NCI-H524 (cell line): Measurements from ENCODE around the gene BUB1.
"Not testable (repeated sequence)": the region's sequence is repeated elsewhere in the genome, so short reads cannot be mapped to it uniquely, and the experiment has no call there.

Source experiments
- DNase-seq, 2 experiments: peaks; one replicate each; lab custom pipeline; 2025; lab: John Stamatoyannopoulos, UW

Gene BUB1

DNA sequence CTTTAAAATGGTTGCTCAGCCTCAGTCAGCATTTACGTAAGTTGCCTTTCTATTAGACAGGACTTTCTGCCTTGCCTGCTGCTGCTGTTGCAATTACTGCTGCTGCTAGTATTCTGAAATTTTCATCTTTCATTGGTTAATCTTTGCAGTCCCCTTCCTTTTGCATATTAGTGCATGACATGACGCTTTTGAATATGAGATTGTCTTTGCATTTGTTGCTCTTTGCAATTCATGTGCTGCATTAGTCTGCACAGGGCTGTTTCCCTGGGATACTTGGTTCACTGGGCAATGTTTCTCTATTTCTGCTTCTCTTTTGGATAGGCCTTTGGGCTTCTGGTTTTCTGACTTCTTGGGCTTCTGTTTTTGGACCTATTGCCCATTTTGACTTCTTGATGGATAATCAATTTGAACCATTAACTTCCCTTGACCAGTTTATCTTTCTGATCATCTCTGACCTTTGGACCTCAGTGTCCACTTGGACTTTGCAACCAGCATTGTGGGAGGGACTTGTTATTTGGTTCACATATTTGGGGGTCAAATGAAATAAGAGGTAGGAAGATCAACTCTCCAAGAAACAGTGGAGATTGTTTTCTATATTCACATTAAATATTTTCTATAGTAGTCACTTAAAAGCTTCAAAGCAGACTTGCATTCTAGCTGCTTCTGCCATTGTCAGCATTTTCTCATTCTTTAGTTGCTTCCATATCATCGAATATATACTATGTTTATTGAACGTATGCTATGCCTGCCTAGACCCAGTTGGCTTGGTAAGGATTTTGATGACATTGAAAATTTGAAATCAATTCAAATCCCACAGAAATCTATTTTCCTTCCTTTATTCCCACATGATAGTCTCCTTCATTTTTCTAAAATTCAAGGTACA is 12.5 kb upstream of the BUB1 start:
- no peak for DNase-seq

DNA sequence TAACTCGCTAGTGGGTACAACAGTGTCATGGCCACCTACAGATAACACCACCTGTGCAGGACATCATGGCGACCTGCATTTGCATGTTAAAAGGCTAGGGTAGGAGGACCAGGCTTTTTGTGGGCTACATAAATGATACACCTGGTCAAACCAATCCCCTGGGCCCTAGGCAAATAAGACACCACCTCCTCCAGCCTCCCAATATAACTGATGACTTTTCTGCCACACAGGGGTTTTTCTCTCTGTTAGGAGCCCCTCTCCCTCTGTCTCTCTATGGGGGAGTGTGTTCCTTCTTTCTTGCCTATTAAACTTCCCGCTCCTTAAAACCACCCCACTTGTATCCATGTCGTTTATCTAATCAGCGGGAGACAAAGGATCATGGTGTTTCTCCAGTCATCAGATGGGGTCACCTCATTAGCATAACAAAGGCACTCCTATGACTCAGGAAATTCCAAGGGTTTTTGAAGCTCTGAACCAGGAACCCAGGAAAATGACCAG is 10.8 kb upstream of the BUB1 start:
- DNase-seq, result no peak

DNA sequence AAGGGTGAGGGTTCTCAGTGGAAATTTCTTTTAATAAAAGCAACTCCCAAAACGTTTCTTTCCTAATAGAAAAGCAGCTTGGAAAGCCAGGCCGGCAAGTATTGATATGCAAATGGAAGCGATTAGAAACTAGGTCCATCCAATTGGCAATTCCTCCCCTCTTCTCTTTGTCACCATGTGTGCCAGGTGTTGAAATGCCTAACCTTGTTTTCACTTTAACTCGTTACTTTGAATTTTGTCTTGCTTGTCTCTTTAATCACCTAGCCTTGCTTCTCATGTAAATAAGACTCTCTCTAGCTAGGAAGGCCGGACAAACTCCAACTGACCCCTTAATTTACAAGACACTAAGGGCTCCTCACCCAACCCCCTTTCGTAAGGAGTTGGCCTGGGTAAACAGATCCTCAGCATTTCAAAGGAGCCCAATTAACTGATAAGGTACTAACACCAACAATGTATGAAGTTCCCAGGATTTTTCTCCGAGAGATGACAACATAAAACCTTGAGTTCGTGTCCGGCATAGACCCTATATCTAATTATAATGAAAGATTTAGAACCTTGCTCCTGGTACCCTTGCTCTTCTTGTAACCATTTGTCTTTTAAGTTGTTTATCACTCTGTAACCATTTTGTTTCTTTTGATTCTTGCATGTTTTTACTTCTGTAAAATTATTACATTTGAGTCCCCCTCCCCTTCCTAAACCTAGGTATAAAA is 10.1 kb upstream of the BUB1 start:
- DNase-seq, result not testable (repeated sequence)

DNA sequence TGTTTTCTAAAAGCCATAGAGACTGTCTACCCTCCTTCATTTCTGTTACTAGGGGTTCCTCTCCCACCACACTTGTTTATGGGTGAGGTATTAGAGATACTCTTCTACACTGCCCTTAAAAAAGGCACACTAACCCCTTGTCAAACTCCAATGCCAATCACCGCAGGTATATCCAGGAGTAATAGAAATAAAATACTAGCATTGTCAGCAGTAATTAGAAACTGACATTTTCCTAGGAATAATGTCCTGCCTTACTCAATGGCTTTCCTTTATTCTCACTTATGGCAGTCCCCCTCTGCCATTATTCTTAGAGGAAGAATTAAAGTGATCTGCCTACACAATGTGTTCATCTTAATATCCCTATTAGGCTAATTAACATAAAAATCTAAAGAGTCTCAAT is 5.0 kb upstream of the BUB1 start:
- no peak for DNase-seq

DNA sequence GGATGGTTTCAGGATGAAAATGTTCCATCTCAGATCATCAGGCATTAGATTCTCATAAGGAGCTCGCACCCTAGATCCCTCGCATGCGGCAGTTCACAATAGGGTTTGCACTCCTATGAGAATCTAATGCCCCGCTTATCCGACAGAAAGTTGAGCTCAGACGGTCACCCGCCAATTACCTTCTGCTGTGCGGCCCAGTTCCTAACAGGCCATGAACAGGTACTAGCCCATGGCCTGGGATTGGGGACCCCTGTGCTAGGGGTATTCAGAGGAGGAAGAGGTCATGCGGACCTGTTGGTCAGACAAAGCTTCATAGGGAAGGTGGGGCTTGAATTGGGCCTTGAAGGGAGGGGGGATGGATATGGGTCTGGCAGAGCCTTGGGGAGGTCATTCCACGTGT is 4.4 kb upstream of the BUB1 start:
- DNase-seq, result no peak

DNA sequence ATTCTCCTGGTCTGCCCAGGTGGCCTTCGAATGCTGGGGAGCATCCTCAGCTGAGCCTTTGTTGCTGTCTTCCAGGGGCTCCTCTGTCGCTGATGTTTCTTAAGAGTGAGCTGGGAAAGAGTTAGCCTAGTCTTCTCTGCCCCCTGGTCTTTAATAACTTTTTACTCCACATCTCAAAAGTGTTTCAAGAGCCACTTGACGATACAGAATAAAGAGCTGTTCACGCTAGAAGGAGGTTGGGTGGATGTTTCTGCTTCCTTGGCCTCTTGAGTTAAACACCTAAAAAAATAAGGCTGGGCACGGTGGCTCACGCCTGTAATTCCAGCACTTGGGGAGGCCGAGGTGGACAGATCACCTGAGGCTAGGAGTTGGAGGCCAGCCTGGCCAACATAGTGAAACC is 2.8 kb upstream of the BUB1 start:
- no peak for DNase-seq

DNA sequence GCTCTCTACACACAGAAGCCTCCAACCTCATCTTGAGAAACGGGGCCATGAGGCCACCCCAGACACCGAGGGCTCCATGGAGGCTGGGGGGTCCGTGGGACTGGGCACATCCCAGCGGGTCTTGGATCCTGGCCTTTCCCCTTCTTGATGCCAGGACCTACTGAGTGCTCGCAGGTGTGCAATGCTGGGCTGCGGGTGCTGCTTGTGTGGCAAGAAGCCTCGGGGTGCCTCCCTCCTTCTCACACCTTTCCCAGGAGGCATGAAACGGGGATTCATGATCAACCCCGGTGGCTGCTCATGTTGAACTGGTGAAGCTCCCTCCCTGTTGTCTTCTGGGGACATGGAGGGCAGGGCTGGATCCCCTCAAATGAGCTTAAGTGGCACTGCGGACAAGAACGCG is 2.0 kb upstream of the BUB1 start:
- no peak for DNase-seq

DNA sequence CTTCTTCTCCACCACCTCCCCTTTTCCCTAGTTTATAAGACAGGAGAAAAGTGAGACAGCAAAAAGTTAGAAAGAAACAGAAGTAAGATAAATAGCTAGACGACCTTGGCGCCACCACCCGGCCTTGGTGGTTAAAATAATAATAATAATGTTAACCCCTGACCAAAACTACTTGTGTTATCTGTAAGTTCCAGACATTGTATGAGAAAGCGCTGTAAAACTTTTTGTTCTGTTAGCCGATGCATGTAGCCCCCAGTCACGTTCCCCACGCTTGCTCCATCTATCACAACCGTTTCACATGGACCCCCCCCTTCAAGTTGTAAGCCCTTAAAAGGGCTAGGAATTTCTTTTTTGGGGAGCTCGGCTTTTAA is 1.5 kb upstream of the BUB1 start:
- DNase-seq, result no peak

DNA sequence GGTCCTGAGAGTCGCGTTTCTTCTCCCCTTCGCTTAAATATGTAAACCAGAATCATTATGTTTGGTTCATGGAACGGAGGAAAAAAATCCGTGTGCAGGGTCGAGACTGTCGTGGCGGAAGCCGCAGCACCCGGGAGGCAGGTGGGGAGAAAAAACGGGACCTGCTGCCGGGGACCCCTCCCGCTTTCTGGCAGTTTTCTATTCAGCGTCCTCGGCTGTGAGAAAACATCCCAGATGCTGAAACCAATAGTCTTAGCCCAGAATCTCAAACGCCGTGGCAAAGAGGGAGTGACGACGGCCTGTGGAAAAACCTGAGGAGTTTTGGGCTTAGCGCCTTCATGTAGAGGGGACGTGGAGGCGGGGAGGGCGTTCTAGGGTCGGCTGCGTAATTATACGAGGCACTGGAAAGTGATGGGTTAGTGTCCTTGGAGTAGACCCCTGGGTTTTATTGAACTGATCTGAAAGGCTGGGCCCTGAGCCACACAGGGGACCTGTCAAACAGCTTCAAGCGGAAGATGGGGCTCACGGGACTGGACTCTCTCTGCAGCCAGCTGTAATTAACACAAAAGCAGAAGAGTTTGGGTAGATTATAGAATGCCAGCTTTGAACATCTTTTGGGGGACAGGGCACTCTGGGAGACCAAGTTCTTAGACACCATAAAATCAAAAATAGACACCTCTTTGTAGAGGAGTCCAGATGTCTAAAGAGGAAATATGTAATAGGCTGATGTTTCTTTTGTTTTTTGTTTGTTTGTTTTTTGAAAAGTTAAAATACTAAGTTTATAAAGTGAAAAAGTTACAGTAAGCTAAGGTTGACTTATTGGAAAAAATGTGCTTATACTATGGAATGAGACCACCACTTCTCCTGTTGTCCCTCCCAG is 834 bp upstream of the BUB1 start:
- peak in 1 of 2 experiments; percentile 22 for DNase-seq

DNA sequence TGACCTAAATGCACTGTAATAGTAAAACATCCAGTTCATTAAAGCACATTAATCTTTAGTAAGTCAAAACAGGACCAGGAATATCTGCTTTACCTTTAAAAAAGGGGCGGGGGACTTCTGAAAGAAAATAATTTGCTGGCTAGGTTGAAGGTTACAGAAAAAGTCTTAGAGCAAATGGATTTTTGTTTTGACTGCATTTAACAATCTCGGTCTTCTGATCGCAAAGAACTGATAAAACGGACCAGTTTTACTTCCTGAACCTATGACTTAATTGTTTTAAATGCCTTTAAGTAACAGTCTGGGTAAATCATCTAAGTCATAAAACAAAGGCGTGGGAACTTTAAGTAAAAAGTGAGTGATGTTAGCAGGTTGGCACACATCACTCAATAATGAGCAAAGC is 783 bp downstream of the BUB1 start:
- DNase-seq, result no peak

DNA sequence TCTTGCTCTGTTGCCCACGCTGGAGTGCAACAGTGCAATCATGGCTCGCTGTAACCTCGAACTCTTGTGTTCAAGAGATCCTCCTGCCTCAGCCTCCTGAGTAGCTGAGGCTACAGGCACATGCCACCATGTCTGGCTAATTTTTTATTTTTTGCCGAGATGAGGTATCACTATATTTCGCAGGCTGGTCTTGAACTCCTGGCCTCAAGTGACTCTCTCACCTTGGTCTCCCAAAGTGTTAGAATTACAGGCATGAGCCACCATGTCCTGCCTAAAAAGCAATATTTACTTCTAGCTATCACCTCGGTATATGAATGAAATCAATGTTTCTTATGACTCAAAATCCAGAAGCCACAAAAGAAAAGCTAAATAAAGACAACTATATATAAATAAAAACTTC is 2.2 kb downstream of the BUB1 start:
- no peak for DNase-seq

DNA sequence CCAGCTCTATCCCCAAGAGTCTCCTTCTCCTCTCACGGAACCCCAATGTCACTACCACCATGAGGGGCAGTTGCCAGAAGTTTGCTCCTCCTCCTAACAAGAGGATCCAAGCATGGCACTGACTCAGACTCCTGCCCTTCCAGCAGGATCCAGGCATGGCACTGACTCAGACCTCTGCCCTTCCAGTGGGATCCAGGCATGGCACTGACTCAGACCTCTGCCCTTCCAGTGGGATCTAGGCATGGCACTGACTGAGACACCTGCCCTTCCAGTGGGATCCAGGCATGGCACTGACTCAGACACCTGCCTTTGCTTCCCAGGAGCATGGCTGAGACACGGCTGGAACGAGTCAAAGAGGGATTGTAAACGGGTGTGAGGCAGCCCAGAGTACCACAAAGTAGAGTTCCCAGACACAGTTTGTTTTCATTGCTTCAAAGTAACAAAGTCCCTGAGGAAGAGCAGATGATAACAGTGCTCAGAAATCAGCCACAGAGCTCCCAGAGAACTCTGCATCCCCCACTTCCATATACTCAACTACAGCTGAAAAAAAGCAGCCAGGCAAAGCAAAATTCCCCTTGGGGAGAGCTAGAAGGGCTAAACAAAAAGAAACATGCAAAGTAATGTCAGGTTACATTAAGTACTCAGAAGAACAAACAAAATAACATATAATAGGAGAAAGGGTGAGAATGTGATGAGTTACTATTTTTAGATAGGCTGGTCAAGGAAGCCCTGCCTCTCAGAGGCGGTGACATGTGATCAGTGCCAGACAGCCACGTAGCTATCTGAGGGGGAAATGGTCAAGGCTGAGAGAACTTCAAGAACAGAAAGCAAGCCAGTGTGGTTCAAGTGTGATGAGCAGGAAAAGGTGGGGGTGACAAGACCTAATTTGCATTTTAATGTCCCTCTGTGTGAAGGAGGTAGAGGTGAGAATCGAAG is 3.0 kb downstream of the BUB1 start:
- DNase-seq, result no peak

DNA sequence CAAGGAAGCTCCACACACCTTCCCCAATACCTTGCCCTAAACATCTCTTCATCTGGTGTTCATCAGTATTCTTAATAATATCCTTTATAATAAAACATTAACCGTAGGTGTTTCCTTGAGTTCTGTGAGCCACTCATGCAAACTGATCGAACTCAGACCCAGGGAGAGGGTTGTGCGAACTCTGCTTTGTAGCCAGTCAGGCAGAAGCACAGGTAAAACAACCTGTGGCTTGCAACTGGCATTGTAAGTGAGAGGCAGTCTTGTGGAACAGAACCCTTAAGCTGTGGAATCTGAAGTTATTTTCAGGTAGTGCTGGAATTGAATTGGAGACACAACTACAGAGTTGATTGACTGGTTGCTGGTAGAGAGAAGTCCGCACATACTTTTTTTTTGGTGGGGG is 4.7 kb downstream of the BUB1 start:
- no peak for DNase-seq

DNA sequence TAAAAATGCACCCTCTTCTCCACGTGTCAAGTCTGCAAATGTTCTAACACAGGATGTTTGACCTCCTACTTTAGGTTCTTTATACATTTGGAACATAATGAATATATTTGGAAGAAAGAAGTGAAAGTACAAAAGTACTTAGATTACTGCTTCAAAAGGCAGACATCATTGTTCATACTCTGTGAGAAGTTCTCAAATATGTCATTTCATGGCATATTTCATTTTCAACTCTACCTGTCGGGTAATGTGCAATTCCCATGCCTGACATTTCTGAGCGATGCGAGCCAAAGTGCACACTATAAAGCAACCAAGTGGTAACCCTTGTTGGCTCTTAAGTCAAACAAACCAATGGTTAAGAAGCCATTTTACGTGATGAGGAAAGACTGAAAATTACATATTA is 7.0 kb downstream of the BUB1 start:
- no peak for DNase-seq

DNA sequence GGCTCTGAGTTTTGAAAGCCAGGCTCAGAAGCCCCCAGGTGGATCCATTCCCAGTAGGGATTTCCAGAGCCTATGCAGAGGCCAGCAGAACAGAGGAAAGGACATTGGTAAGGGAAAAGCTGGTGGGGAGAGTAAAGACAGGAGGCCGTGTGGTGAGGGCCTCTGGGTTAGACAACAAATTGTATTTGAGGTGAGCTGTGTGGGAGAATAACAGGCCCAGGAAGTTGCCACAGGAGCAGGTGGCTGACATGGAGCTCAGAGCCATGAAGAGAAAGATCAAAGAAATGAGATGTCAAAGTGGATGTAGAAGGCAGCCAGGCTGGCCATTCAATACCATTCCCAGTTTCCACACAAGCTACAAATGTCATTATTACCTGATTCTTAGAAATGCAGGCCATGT is 8.8 kb downstream of the BUB1 start:
- no peak for DNase-seq

DNA sequence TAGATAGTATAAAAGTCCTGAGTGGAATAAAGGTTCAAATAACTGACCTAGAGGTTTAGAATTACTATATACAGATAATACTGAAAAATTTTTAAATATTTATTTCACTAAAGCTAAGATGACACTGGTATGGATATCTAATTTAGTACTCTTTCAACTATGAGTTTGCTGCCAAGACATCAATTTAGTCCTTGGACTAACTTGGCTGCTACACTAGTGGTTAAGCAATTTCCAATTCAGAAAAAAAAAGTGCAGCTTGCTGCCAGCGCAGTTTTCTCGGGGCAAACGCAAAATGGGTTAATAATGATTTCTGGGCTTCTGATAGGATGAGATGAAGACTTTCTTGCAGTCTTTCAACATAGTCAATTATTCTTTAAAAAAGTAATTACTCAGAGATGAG is 10.8 kb downstream of the BUB1 start:
- DNase-seq, result no peak

DNA sequence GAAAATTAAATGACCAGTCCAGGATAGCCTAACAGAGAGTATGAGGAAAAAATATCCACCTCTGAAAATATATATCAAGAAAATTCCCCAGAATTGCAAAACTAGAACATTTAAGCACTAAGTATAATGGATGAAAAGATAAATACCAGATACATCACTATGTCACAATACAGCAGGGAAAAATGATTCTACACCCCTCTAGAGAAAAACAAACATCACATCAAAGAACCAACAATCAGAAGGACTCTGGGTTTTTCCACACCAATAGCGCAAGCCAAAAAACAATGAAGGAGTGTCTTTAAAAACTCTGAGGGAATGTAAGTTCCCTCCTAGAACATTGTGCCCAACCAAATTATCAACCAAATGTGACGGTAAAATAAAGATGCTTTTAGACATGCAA is 13.7 kb downstream of the BUB1 start:
- DNase-seq, result no peak

DNA sequence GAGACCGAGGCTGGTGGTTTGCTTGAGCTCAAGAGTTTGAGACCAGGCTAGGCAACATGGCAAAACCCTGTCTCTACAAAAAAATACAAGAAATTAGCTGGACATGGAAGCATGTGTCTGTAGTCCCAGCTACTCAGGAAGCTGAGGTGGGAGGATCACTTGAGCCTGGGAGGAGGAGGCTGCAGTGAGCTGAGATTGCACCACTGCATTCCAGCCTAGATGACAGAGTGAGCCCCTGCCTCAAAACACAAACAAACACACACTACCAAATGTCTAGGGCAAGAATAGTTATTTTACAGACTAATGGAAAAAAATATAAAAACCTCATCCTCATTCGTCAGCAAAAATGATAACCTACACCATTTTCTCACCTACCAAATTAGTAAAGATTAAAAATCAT is 15.3 kb downstream of the BUB1 start:
- DNase-seq, result no peak

DNA sequence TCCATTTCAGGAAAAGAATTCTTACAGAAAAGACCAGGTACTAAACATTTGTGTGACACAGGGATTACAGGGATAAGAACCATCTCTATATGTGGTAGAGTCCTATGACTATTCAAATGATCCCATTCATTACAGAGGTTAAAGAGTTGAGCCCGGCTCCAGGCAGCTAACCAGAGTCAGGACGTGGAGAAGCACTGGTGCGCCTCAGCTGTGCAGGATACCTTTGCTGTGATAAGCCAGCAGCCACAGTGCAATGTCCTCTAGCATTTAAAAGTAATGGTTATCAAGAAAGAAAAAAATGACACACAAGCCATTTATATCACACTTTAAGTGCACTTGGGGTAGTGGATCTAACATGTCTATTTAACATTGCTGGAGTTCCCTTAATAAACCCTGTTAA is 17.3 kb downstream of the BUB1 start:
- no peak for DNase-seq

DNA sequence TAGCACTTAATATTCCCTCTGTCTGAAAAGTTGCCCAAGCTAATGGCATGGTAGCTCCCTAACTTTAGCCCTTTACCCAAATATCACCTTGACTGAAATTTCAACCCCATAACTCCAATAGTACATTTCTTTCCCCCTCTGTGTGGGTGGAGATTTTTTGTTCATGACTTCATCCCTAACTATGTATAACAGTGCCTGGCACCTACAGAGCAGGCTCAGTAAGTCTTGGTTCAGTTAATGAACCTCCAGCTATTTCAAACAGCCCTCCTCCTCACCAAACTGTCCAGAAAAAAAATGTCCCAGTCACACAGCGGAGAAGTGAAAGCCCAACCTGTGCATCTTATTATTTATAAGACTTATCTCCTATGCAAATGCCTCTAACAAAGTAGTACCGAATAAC is 18.6 kb downstream of the BUB1 start:
- DNase-seq, result no peak

DNA sequence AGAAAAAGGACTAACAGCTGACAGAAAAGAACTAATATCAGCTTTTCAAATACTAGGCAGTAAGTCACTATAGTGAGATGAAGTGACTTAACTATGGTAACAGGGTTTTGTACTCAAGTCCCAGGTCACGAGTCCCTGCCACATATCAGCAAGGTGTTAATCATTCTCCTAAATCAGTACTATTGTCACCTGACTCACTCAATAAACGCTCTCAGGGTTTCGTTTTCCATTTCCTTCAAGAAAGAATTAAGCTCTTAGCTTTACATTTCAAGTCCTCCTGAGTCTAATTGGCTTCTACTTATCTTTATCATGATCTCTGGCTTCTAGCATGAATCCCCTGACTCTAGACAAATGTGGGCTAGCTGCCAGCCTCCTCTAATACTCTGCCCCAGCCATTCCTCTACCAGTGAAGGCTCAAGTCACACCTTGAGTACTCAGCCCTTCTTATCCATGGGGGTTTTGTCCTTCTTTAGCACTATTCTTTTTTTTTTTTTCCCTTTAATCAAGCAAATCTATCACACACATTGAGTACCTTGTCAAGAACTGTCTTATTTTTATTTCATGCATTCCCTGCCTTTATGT is 20.0 kb downstream of the BUB1 start:
- no peak for DNase-seq
